Measurements from ENCODE around the gene IRF7.

Gene IRF7

DNA sequence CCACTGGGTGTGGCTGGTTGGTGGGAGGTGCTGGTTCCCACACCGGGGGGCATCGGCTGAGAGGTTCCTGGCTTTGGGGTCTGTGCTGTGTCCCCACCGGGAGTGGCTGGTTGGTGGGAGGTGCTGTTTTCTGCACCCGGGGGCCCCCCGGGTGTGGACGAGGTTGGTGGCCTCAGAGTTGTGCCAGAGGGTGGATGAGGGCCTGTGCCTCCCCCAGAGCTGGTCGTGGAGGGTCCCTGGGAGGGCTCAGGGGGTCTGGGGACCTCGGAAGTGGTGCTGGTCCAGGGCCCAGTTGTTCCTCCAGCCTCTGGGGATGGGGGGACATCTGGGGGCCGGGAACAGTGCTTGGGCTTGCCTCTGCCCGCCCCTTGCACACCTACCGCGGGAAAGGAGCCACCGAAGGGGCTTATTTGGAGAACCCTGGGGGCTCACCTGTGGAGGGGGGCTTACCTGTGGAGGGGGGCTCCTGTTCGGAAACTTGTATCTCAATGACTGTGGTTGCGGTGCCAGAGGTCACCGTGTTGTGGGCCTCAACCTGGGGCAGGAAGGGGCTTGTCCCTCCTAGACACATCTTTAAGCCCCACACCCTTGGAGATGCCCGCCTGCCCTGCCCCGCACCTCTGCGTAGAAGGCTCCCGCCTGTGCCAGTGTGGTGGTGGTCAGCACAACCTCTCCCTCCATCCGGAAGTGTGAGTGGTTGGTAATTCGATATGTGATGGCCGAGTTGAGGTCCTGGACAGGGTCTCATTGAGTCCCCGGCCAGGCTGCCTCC is 3.3 kb upstream of the IRF7 start:
- Histone ChIP-seq H3K4me3 (ENCODE audit: low read length) (no peak overlapping the region), H3K27ac (ENCODE audit: low read length) (no peak overlapping the region), H3K9ac (ENCODE audit: low read length) (no peak overlapping the region), H3K9me3 (ENCODE audit: control insufficient read depth, low read depth, low read length) (no peaks in the 10 kb centered on the region), H3K36me3 (ENCODE audit: control insufficient read depth, low read depth, low read length) (no peaks in the 10 kb centered on the region), H3K4me1 (ENCODE audit: control insufficient read depth, low read depth, low read length) (no peaks in the 10 kb centered on the region), H3K27me3 (ENCODE audit: control insufficient read depth, insufficient read depth, low read length) (no peaks in the 10 kb centered on the region)

DNA sequence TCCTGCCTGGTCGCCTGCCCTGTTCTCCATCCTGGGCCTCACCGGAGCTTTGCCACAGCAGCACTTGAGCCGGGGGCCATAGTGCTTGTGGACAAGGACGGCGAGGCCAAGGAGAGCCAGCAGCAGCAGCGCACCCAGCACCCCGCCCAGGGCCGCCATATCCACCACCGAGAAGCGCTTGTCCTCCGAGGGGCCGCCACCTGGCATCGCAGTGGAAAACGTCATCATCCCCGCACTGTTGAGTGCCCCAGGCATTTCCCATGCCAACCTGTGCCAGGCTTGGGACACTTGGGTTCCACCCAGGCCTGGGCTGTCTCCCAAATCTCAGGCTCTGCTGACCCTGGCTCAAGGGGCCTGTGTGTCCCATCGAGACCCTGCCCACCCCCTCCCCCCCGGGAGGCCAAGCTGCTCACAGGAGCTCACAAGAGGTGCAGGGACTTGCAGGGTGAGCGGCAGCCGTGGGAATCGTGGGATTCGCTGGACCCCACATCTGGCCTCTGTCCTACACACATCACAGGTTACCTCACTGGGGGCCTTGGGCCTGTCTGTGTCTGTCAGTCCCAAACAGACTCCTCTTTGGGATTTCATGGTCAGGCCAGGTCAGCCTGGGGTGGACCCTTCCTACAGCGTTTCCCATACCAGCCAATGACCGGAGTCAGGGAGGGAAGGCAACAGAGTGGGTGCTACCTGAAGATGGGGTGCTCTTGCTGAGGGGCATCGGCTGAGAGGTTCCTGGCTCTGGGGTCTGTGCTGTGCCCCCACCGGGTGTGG is 2.3 kb upstream of the IRF7 start:
- peaks cover under 1% of the 10 kb centered on the region for H3K36me3 ChIP-seq (ENCODE audit: control insufficient read depth, low read depth, low read length)
- H3K27me3 ChIP-seq (ENCODE audit: control insufficient read depth, insufficient read depth, low read length) = no peaks in the 10 kb centered on the region
- no peaks in the 10 kb centered on the region for H3K9me3 ChIP-seq (ENCODE audit: control insufficient read depth, low read depth, low read length)
- no peak overlapping the region for H3K27ac ChIP-seq (ENCODE audit: low read length)
- no peak overlapping the region for H3K9ac ChIP-seq (ENCODE audit: low read length)
- no peaks in the 10 kb centered on the region for H3K4me1 ChIP-seq (ENCODE audit: control insufficient read depth, low read depth, low read length)
- H3K4me3 ChIP-seq (ENCODE audit: low read length) = no peak overlapping the region

DNA sequence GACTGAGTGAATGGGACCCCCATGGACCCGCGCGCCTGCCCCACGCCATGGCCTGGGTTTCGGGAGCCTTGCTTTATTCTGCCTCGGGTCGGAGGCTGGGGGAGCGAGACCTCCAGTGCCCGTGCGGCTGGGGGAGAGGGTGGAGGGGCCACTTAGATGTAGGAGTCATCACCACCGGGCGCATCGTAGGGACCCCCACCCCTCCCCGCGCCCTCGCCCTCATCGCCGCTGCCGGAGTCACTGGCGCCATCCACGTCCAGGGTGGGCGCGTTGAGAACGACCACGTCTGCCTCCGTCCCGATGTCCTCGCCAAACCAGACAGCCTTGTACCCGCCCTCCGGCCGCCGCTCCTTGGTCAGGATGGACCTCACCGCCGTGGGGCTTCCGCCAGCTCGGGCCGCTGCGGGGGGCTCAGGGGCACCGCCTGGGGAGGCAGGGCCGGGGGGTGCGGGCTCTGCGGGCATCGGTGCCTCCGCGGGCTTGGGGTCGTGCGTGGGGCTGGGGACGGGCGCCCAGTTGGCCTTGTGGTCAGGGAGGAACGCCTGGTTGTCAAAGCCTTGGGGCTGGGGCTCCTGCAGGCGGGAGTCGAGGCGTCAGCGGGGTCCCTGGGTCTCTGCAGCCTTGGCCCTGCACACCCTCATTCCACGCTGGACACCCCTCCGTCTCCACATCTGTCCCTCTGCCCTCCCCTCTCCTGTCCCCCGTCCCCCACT is 1.6 kb upstream of the IRF7 start:
- H3K9ac ChIP-seq (ENCODE audit: low read length) = no peak overlapping the region
- H3K9me3 ChIP-seq (ENCODE audit: control insufficient read depth, low read depth, low read length) = no peaks in the 10 kb centered on the region
- H3K4me1 ChIP-seq (ENCODE audit: control insufficient read depth, low read depth, low read length) = no peaks in the 10 kb centered on the region
- H3K27me3 ChIP-seq (ENCODE audit: control insufficient read depth, insufficient read depth, low read length) = no peaks in the 10 kb centered on the region
- H3K36me3 ChIP-seq (ENCODE audit: control insufficient read depth, low read depth, low read length) = peaks cover 4% of the 10 kb centered on the region
- no peak overlapping the region for H3K4me3 ChIP-seq (ENCODE audit: low read length)
- H3K27ac ChIP-seq (ENCODE audit: low read length) = no peak overlapping the region

DNA sequence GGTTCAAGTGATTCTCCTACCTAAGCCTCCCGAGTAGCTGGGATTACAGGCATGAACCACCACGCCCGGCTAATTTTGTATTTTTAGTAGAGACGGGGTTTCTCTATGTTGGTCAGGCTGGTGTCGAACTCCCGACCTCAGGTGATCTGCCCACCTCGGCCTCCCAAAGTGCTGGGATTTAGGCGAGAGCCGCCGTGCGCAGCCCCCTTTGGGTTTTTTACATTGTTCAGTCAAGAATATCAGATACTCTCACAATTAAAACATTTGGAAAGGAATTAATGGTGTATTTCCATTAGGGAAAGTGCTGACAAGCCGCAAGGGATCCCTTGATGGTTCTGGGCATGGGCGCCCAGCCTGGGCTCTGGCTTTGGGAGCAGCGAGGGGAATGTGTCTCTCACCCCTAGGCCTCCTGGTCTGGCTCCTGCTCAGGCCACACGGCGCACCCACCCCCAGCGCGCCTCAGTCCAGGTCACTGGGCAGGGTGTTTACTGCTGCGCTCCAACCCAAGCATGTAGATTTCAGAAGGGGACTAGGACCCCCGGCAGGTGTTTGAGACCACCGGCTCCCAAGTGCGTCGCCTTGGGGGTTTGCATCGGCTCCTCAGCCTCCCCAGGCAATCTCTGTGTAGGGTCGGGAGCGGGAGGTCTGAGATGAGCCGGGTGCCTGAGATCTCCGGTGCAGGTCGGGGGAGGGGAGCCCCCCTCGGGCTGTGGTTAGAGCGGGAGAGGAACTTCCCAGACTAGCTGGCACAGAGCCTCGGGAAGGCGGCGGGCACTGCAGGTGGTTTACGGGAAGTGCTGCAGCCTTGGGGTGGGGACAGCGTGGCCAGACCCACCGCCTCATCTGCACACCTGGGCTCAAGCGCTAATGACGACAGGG is 809 bp upstream of the IRF7 start:
- no peaks in the 10 kb centered on the region for H3K9me3 ChIP-seq (ENCODE audit: control insufficient read depth, low read depth, low read length)
- no peak overlapping the region for H3K9ac ChIP-seq (ENCODE audit: low read length)
- peak overlapping the region; percentile 72 for H3K4me3 ChIP-seq (ENCODE audit: low read length)
- H3K27ac ChIP-seq (ENCODE audit: low read length) = no peak overlapping the region
- peaks cover 4% of the 10 kb centered on the region for H3K36me3 ChIP-seq (ENCODE audit: control insufficient read depth, low read depth, low read length)
- no peaks in the 10 kb centered on the region for H3K27me3 ChIP-seq (ENCODE audit: control insufficient read depth, insufficient read depth, low read length)
- H3K4me1 ChIP-seq (ENCODE audit: control insufficient read depth, low read depth, low read length) = no peaks in the 10 kb centered on the region

GRCh38 chr11:614623-615503 is 887 bp downstream of the IRF7 start:
- Histone ChIP-seq H3K9ac (ENCODE audit: low read length) (peak overlapping the region; percentile 68), H3K4me1 (ENCODE audit: control insufficient read depth, low read depth, low read length) (no peaks in the 10 kb centered on the region), H3K4me3 (ENCODE audit: low read length) (peak overlapping the region; percentile 72), H3K36me3 (ENCODE audit: control insufficient read depth, low read depth, low read length) (peaks cover 21% of the 10 kb centered on the region), H3K27ac (ENCODE audit: low read length) (no peak overlapping the region), H3K9me3 (ENCODE audit: control insufficient read depth, low read depth, low read length) (no peaks in the 10 kb centered on the region), H3K27me3 (ENCODE audit: control insufficient read depth, insufficient read depth, low read length) (no peaks in the 10 kb centered on the region)

GRCh38 chr11:614021-614622 is 1.6 kb downstream of the IRF7 start:
- H3K36me3 ChIP-seq (ENCODE audit: control insufficient read depth, low read depth, low read length) = peaks cover 25% of the 10 kb centered on the region
- no peak overlapping the region for H3K27ac ChIP-seq (ENCODE audit: low read length)
- H3K4me3 ChIP-seq (ENCODE audit: low read length) = no peak overlapping the region

GRCh38 chr11:613369-613968 is 2.3 kb downstream of the IRF7 start:
- Histone ChIP-seq H3K4me3 (ENCODE audit: low read length) (no peak overlapping the region), H3K27ac (ENCODE audit: low read length) (no peak overlapping the region), H3K9ac (ENCODE audit: low read length) (no peak overlapping the region), H3K36me3 (ENCODE audit: control insufficient read depth, low read depth, low read length) (peaks cover 28% of the 10 kb centered on the region), H3K9me3 (ENCODE audit: control insufficient read depth, low read depth, low read length) (no peaks in the 10 kb centered on the region), H3K4me1 (ENCODE audit: control insufficient read depth, low read depth, low read length) (no peaks in the 10 kb centered on the region), H3K27me3 (ENCODE audit: control insufficient read depth, insufficient read depth, low read length) (no peaks in the 10 kb centered on the region)

More at GRCh38 chr11:614021-614622, 1.6 kb downstream of the IRF7 start:
- Histone ChIP-seq H3K27me3 (ENCODE audit: control insufficient read depth, insufficient read depth, low read length) (no peaks in the 10 kb centered on the region), H3K4me1 (ENCODE audit: control insufficient read depth, low read depth, low read length) (no peaks in the 10 kb centered on the region), H3K9ac (ENCODE audit: low read length) (no peak overlapping the region), H3K9me3 (ENCODE audit: control insufficient read depth, low read depth, low read length) (no peaks in the 10 kb centered on the region)

- Histone ChIP-seq H3K27ac (ENCODE audit: low read length) (no peak overlapping the region), H3K36me3 (ENCODE audit: control insufficient read depth, low read depth, low read length) (peaks cover 33% of the 10 kb centered on the region)
Observed at GRCh38 chr11:612961-613300, 2.8 kb downstream of the IRF7 start.

DNA sequence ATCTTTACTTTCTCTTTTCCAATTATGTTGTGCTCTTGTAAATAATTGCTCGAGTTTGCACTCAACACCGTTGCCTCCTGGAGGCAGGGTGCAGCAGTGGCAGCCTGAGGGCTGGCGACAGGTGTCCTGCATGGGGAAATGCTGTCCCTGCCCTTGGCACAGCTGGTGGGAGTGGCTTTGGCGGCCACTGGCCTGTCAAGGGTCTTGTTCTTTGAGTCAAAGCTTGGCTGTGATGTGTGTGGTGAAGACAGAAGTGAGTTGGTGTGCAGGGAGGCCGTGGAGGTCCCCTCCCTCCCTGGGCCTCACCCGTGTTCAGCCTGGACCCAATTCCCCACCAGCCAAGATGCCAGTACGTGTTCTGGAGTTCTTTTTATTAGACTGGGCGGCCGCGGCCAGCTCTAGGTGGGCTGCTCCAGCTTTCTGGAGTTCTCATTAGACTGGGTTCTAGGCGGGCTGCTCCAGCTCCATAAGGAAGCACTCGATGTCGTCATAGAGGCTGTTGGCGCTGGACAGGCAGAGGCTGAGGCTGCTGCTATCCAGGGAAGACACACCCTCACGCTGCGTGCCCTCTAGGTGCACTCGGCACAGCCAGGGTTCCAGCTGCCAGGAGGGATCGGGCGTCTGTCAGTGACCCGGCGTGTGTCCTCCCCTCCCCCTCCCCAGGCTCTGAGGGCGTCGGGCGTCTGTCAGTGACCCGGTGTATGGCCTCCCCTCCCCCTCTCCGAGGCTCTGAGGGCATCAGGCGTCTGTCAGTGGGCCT is 3.4 kb downstream of the IRF7 start:
- Histone ChIP-seq H3K9me3 (ENCODE audit: control insufficient read depth, low read depth, low read length) (no peaks in the 10 kb centered on the region), H3K27me3 (ENCODE audit: control insufficient read depth, insufficient read depth, low read length) (no peaks in the 10 kb centered on the region), H3K4me3 (ENCODE audit: low read length) (no peak overlapping the region), H3K27ac (ENCODE audit: low read length) (no peak overlapping the region), H3K36me3 (ENCODE audit: control insufficient read depth, low read depth, low read length) (peaks cover 38% of the 10 kb centered on the region), H3K9ac (ENCODE audit: low read length) (no peak overlapping the region), H3K4me1 (ENCODE audit: control insufficient read depth, low read depth, low read length) (no peaks in the 10 kb centered on the region)

More at GRCh38 chr11:612961-613300, 2.8 kb downstream of the IRF7 start:
- H3K9ac ChIP-seq (ENCODE audit: low read length) = no peak overlapping the region
- H3K9me3 ChIP-seq (ENCODE audit: control insufficient read depth, low read depth, low read length) = no peaks in the 10 kb centered on the region
- H3K4me1 ChIP-seq (ENCODE audit: control insufficient read depth, low read depth, low read length) = no peaks in the 10 kb centered on the region
- H3K4me3 ChIP-seq (ENCODE audit: low read length) = no peak overlapping the region
- H3K27me3 ChIP-seq (ENCODE audit: control insufficient read depth, insufficient read depth, low read length) = no peaks in the 10 kb centered on the region
